H54 (cell line): Measurements from ENCODE around the gene STARD7.

Experiments
- DNase-seq: peaks from one replicate; pipeline ENCODE4 v3.0.0; 2011; ENCODE audit warnings: low spot score, mixed read lengths; ENCODE audit not compliant: insufficient read length
- FAIRE-seq: peaks from 3 replicates; lab custom pipeline; 2011; peaks lifted over from hg19 to GRCh38; lab: Jason Lieb, UNC
- POLR2A ChIP-seq: IDR thresholded peaks from 2 replicates; pipeline ENCODE4 v1.6.1; 2011; ENCODE audit warnings: low read depth, mild to moderate bottlenecking, low read length

STARD7 gene

DNA sequence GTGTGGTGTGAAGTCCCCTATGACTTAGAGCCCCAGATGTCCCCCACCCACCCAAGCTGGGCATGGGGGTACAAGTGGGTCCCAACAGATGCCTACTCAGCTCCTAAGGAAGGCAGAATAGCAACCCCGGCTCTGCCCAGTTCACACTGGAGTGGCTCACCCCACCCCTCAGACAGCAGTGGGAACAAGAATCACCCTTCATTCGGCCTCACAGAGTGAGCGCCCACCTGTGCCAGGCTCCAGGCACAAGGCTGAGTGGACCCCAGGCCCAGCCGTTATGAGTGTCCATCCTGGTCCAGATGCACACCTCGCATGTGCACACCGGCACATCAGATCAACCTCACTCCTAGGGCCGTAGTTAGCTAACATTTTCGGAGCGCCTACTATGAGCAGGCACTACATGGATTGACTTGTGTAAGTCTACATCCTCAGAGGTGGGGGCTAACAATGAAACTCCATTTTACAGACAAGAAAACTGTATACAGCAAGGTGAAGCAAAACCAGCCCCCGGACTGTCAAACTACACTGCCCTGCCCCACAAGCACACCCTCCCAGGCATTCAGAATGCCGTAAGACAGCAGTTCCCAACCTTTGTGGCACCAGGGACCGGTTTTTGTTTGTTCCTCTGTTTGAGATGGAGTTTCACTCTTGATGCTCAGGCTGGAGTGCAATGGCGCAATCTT lies 67.5 kb downstream of the STARD7 start:
- no peak for FAIRE-seq
- DNase-seq: no peak
- TF ChIP-seq POLR2A: no peak

DNA sequence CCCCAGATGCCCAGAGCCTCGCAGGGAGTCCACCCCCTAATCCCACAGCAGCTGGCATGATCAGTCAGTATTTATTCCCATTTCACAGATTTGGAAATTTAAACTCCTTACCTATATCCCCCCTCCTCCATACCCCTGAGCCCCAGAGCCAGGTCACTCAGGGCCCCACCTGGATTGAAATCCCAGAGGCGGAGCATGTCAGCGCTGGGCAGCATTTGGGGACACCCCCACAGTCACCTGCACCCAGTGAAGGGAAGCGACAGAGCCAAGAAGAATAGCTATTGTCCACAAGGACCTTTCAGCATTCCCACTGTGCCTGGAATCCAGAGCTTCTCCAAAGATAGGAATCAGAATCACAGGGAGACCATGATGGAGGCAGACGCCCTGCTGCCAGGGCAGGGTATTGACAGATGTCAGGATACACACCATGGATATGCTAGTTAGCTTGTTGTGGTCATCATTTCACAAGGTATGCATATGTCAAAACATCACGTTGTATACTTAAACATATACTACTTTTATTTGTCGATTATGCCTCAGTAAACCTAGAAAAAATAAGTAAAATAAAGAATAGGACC lies 69.4 kb downstream of the STARD7 start:
- no peak for TF ChIP-seq POLR2A
- no peak for FAIRE-seq
- no peak for DNase-seq

DNA sequence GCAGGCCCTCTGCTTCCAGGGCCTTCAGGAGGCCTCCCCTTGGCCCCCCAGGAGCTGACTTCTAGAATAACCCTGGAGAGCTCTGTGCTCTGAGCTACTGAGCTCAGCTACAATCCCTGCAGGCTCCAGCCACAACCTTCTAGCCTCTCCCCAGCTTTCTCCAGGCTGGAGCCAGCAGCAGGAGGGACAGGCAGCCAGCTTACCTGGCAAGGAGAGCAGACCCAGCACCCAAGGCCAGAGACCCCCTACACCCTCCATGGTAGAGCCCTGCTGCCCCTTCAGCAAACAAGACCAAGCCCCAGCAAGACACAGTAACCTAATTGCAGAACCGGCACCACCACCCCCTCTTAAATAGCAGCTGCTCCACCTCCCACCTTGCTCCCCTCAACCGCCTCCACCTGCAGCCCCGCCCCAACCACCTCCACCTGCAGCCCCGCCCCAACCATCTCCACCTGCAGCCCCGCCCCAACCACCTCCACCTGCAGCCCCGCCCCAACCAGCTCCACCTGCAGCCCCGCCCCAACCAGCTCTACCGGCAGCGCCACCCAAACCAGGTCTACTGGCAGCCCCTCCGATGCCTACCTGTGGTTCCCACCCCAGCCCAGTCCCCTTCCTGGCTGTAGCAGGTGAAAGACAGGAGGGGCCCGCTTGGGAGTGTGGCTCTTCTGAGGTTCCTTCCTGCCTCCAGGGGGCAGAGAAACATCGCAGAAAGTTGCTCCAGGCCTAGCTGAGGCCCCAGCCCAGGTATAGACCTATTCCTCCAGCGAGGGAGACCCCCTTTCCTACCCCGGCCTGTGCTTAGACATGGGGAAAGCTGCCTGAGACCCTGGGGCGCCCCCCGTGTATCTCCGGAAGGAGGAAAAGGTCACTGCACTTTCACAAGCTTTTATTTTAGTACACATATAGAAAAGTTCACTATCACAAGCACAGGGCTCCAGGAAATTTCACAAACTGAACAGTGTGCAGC lies 70.2 kb downstream of the STARD7 start, which contains the start of gene ASTL:
Gene ASTL, minus strand, starts transcription at position 324 of the 967 bp plus-strand sequence. Its CDS starts 66 bp downstream, at position 258.
- FAIRE-seq: no peak
- TF ChIP-seq POLR2A: no peak
- DNase-seq: no peak

DNA sequence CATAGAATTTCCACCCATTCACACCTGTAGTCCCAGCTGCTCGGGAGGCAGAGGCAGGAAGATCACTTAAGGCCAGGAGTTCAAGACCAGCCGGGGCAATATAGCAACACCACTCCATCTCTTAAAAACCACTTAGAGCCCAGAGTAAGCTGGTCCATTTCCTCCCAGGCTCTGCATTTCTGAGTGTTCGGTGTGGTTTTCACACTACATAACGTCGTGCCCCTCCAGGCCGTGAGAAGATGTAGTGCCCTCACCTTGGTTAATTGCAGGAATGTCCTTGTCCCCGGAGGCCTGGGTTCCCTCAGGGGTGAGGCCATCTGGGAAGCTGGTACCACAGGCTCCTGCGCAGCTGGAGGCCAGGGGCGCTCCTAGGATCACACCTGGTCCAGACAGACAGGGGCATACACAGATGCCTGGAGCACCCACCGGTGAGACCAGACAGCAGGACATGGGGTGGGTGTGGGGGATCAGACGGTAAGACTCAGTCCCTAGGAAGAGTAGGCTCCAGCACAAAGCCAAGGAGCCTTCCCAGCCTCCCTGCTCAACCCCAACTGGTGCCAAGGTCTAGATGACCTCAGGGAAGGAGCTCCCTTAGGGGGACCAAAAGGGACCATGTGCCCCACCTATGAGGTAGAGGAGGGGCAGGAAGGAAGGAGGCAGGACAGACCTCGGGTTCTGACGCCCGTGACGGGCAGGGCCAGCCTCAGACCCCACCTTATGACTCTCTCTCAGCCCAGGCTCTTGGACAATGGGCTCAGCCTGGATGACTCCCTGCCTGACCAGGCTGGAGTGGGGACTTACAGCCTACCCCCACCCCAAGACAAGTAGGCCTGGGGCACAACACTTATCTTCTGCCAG lies 71.1 kb downstream of the STARD7 start:
- no peak for DNase-seq
- no peak for TF ChIP-seq POLR2A
- FAIRE-seq: no peak

DNA sequence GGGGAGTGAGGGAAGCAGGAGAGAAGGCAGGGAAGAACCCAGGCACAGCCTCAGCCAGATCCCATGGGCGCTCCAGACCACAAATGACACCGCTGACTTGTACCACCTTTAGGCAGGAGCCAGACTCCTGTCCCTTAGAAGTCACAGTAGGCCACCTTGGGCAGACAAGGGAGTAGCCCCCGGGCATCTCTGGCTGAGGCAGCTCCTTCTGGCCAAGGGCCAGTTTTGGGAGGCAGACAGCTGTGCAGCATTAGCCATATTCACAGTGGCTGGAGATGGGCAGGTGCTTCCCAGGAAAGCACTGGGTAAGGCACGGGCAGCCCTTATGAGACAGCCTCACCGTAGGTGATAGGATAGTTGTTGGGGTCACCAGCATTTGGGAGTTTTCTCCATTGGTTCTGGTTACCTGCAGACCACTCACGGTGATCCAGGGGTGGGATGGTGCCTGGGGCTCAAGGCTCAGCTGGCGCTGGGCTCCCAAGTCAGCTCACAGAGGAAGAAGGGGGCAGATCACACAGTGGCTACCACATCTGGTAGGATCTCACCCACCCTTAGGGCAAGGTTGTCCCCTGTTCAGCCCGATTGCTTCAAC lies 72.4 kb downstream of the STARD7 start:
- no peak for DNase-seq
- no peak for TF ChIP-seq POLR2A
- FAIRE-seq: no peak

DNA sequence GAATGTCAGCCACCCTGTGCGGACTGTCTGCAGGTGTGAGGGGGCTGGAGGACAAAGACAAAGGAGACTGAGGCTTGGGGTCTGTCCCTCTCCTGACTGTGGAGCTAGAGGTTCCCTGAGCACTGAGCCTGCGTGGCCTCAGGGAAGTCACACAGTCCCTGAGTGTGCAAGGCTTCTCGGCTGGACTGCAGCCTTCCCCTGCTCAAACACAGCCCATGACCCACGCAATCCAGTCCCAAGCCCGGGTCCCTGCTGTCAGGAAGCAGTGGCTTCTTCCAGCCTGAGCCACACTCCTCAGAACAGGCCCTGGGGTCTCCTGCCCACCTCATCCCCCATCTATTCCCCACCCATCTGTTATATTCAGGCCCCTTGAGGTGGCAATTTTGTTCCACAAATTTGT lies 73.0 kb downstream of the STARD7 start:
- no peak for FAIRE-seq
- TF ChIP-seq POLR2A: no peak
- no peak for DNase-seq

DNA sequence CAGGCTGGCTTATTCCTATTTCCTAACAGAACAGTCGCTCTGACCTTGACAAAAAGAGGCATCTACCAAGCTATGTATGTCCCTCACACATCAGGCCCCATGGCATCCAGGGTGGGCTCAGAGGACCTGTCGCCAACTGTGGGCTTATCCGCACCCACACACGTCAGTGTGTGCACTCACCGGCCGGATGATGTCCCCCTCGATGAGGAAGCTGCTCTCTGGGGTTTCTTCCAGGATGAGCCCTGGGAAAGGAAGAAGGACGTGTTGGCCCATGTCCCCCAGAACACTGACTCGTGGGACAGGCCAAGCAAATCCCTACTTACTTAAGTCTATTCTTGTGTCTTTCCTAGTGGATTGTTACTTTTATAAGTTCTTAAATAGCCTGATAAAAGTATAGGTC lies 73.5 kb downstream of the STARD7 start:
- no peak for FAIRE-seq
- TF ChIP-seq POLR2A: no peak
- DNase-seq: no peak
